NCI-H345 treated with DMSO at 0.1 percent for 48 hours (cell line): ENCODE data around the gene TM4SF4.

Experiments
- DNase-seq: peaks from one replicate; lab custom pipeline; 2025; ENCODE audit not compliant: unreplicated experiment; lab: John Stamatoyannopoulos, UW

TM4SF4 gene

GRCh38 chr3:149454746-149455145 is 19.8 kb upstream of the TM4SF4 start:
- DNase-seq = no peak

- no peak for DNase-seq
Measured at GRCh38 chr3:149455366-149455765, 19.1 kb upstream of the TM4SF4 start.

- no peak for DNase-seq
Measured at GRCh38 chr3:149455989-149456388, 18.5 kb upstream of the TM4SF4 start.

GRCh38 chr3:149459491-149460059 is 14.9 kb upstream of the TM4SF4 start:
- DNase-seq = no peak

GRCh38 chr3:149460117-149460516 is 14.4 kb upstream of the TM4SF4 start:
- DNase-seq = no peak

GRCh38 chr3:149462051-149462450 is 12.4 kb upstream of the TM4SF4 start:
- DNase-seq = no peak

- no peak for DNase-seq
Measured at GRCh38 chr3:149462581-149463011, 11.9 kb upstream of the TM4SF4 start.

GRCh38 chr3:149463921-149464320 is 10.6 kb upstream of the TM4SF4 start:
- no peak for DNase-seq

- DNase-seq = no peak
Measured at GRCh38 chr3:149464542-149465328, 9.8 kb upstream of the TM4SF4 start.

- DNase-seq = no peak
Measured at GRCh38 chr3:149465351-149465883, 9.1 kb upstream of the TM4SF4 start.

GRCh38 chr3:149466192-149466591 is 8.3 kb upstream of the TM4SF4 start:
- no peak for DNase-seq

GRCh38 chr3:149468504-149469212 is 5.8 kb upstream of the TM4SF4 start:
- no peak for DNase-seq

- no peak for DNase-seq
Measured at GRCh38 chr3:149470381-149470780, 4.1 kb upstream of the TM4SF4 start.

- no peak for DNase-seq
Measured at GRCh38 chr3:149472030-149472797, 2.3 kb upstream of the TM4SF4 start.

GRCh38 chr3:149473357-149474249 is 894 bp upstream of the TM4SF4 start:
- DNase-seq = no peak

- DNase-seq = no peak
Measured at GRCh38 chr3:149475451-149476060, 1.1 kb downstream of the TM4SF4 start.

- no peak for DNase-seq
Measured at GRCh38 chr3:149476225-149476624, 1.7 kb downstream of the TM4SF4 start.

GRCh38 chr3:149479621-149480325 is 5.3 kb downstream of the TM4SF4 start:
- DNase-seq = no peak
